ENCODE measurements around the gene CD74. TPM values are rescaled to one million over a fixed set of nuclear protein-coding genes. Genes with fewer than 3 reads are reported as not detected.
A peak's percentile ranks its signal among the peaks of the same experiment; 100 is the strongest.

Gene CD74
- total and polyA plus RNA-seq, 2 of the 4 experiments (the other 2 are of a cell fraction), result 0.18 to 1.1 TPM

- WGBS, 2 experiments (ENCODE audit: extremely low coverage in 2 of 2, insufficient read length in 1 of 2), result no CpG with 5 or more reads among the region's 4 CpGs
- Histone ChIP-seq H2BK5ac (ENCODE audit: low read depth, low read length, poor library complexity, severe bottlenecking) (no peak overlapping the region), H3K23ac (ENCODE audit: low read depth, low read length) (no peak overlapping the region), H3K79me1 (ENCODE audit: low read depth in 1 of 2, low read length in 2 of 2) (no peaks in the 10 kb centered on the region), H3K9ac (ENCODE audit: low read depth, low read length) (no peak overlapping the region), H3K4ac (ENCODE audit: low read depth, low read length) (no peak overlapping the region), H4K91ac (ENCODE audit: insufficient read depth, low read depth, low read length) (no peak overlapping the region), H4K5ac (ENCODE audit: low read depth, low read length) (no peak overlapping the region), H3K18ac (ENCODE audit: low read depth, low read length) (no peak overlapping the region), H3K36me3 (ENCODE audit: control insufficient read depth, insufficient read depth, low read length) (no peaks in the 10 kb centered on the region), H2AK5ac (ENCODE audit: low read depth, low read length) (no peak overlapping the region), H4K20me1 (ENCODE audit: insufficient read depth, low read length) (no peaks in the 10 kb centered on the region), H3K56ac (ENCODE audit: extremely low read depth, insufficient read depth, low read length) (no peak overlapping the region), H2AFZ (replicated peaks; ENCODE audit: low read length, poor library complexity) (peak overlapping the region; percentile 58), H3K4me3 (ENCODE audit: insufficient read depth, low read depth, low read length) (no peak overlapping the region), H3K27ac (ENCODE audit: insufficient read depth, low read length) (no peak overlapping the region), H3K9me3 (ENCODE audit: control insufficient read depth, insufficient read depth, low read length) (no peaks in the 10 kb centered on the region), H3K4me1 (ENCODE audit: control insufficient read depth, insufficient read depth, low read length) (no peaks in the 10 kb centered on the region), H3K27me3 (ENCODE audit: control insufficient read depth, insufficient read depth, low read length) (no peaks in the 10 kb centered on the region), H3K4me2 (ENCODE audit: low read depth, low read length) (no peak overlapping the region), H2BK120ac (ENCODE audit: low read depth, low read length) (no peak overlapping the region), H3K9me1 (ENCODE audit: insufficient read depth, low read length) (no peaks in the 10 kb centered on the region), H2BK20ac (ENCODE audit: low read depth, low read length) (no peak overlapping the region), H3K14ac (replicated peaks; ENCODE audit: low read depth, low read length) (no peak overlapping the region), H2AK9ac (replicated peaks; ENCODE audit: low read depth, low read length, poor library complexity) (peak overlapping the region; percentile 50), H2BK15ac (ENCODE audit: low read depth, low read length) (no peak overlapping the region), H4K8ac (ENCODE audit: low read depth in 2 of 2, low read length in 2 of 2) (no peak overlapping the region)
- TF ChIP-seq MAZ (IDR thresholded peaks at IDR 0.05; ENCODE audit: borderline replicate concordance, low read depth, low read length), result no peak
- no peak for TF ChIP-seq RCOR1 (IDR thresholded peaks at IDR 0.05; ENCODE audit: insufficient replicate concordance, low read length)
- CTCF ChIA-PET, result no interaction called here
- POLR2A ChIA-PET (ENCODE audit: unreplicated experiment), result no interaction called here
- intact Hi-C loops (cut with micrococcal nuclease), result no loop called here
- ATAC-seq (ENCODE audit: low read depth), result no peak
- dilution Hi-C loops (cut with HindIII; ENCODE audit: low sequenced_read_pairs, unreplicated experiment), result no loop called here
- DNase-seq, result no peak
- in situ Hi-C loops (cut with MboI; ENCODE audit: low sequenced_read_pairs), result no loop called here
- no TSS peak for BruUV-seq (replicated peaks)
Measured at GRCh38 chr5:150422075-150422474, 9.4 kb upstream of the CD74 start.
